ENCODE results near the gene SGK2.

- TF ChIP-seq SMC3 (IDR thresholded peaks at IDR 0.05) = no peak
- no peak for TF ChIP-seq CTCF (IDR thresholded peaks at IDR 0.05)
- no peak for TF ChIP-seq ELK1 (IDR thresholded peaks at IDR 0.05; ENCODE audit: low read depth, low read length)
- TF ChIP-seq CHD2 (IDR thresholded peaks at IDR 0.05; ENCODE audit: low read length, partially characterized antibody) = no peak
- no peak for TF ChIP-seq POLR2A (IDR thresholded peaks at IDR 0.05; ENCODE audit: low read length)
- TF ChIP-seq REST (IDR thresholded peaks at IDR 0.05) = no peak
- TF ChIP-seq EP300 (IDR thresholded peaks at IDR 0.05) = no peak
- TF ChIP-seq USF2 (IDR thresholded peaks at IDR 0.05) = no peak
- no peak for TF ChIP-seq RARB (CRISPR knock-in tag; IDR thresholded peaks at IDR 0.05)
- TF ChIP-seq ZSCAN20 (CRISPR knock-in tag; IDR thresholded peaks at IDR 0.05) = no peak
- TF ChIP-seq RAD21 (conservative IDR thresholded peaks at IDR 0.05 in 1 of 2, IDR thresholded peaks at IDR 0.05 in 1 of 2) = no peak
- no peak for TF ChIP-seq HDAC2 (IDR thresholded peaks at IDR 0.05)
Observed at GRCh38 chr20:43583982-43584432, 25.2 kb downstream of the SGK2 start.
